H7 (cell line): ENCODE data around the gene CDC42BPG. TPM values are rescaled to one million over a fixed set of nuclear protein-coding genes. Genes with fewer than 3 reads are reported as not detected.

Source experiments
- DNase-seq: peaks from one replicate; pipeline ENCODE4 v3.0.0; 2012
- H3K27me3 ChIP-seq: 2 replicates; pipeline ENCODE4 v1.6.0; 2011; ENCODE audit warnings: mild to moderate bottlenecking, low read length; ENCODE audit not compliant: control insufficient read depth, insufficient read depth
- H3K36me3 ChIP-seq: replicated peaks from 2 replicates; pipeline ENCODE4 v1.5.1; 2011; ENCODE audit warnings: low read length; ENCODE audit not compliant: control insufficient read depth, insufficient read depth
- H3K4me3 ChIP-seq: 2 replicates; pipeline ENCODE4 v1.5.1; 2011; ENCODE audit warnings: low read depth, mild to moderate bottlenecking, control low read depth, low read length, moderate library complexity; ENCODE audit not compliant: insufficient read depth
- total RNA-seq: library from RNA; depleted of rRNA; stranded (reverse); fragments of >200 nt; shearing (Covaris generic); gene quantifications from 2 replicates; pipeline ENCODE4 v1.2.3, GENCODE V29; 2014; rRNA removed

CDC42BPG gene, protein sequence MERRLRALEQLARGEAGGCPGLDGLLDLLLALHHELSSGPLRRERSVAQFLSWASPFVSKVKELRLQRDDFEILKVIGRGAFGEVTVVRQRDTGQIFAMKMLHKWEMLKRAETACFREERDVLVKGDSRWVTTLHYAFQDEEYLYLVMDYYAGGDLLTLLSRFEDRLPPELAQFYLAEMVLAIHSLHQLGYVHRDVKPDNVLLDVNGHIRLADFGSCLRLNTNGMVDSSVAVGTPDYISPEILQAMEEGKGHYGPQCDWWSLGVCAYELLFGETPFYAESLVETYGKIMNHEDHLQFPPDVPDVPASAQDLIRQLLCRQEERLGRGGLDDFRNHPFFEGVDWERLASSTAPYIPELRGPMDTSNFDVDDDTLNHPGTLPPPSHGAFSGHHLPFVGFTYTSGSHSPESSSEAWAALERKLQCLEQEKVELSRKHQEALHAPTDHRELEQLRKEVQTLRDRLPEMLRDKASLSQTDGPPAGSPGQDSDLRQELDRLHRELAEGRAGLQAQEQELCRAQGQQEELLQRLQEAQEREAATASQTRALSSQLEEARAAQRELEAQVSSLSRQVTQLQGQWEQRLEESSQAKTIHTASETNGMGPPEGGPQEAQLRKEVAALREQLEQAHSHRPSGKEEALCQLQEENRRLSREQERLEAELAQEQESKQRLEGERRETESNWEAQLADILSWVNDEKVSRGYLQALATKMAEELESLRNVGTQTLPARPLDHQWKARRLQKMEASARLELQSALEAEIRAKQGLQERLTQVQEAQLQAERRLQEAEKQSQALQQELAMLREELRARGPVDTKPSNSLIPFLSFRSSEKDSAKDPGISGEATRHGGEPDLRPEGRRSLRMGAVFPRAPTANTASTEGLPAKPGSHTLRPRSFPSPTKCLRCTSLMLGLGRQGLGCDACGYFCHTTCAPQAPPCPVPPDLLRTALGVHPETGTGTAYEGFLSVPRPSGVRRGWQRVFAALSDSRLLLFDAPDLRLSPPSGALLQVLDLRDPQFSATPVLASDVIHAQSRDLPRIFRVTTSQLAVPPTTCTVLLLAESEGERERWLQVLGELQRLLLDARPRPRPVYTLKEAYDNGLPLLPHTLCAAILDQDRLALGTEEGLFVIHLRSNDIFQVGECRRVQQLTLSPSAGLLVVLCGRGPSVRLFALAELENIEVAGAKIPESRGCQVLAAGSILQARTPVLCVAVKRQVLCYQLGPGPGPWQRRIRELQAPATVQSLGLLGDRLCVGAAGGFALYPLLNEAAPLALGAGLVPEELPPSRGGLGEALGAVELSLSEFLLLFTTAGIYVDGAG (N-terminal part only)
- 2.3 and 2.6 TPM in 2 replicates for total RNA-seq

- DNase-seq: peak; percentile 100
- Histone ChIP-seq H3K27me3 (peaks cover 6% of the 10 kb centered on the region; the same call in 1 of the 2 replicates), H3K4me3 (peak within 1 kb of the TSS; percentile 71), H3K36me3 (peaks cover 1% of the 10 kb centered on the region; the same call in 1 of the 2 replicates)
Measured at GRCh38 chr11:64844330-64845128, at the start of gene CDC42BPG. Gene CDC42BPG, minus strand, starts transcription at chr11:64844653. Its CDS starts 84 bp downstream, at chr11:64844569.

- Histone ChIP-seq H3K4me3 (no peak overlapping the region), H3K36me3 (peaks cover 3% of the 10 kb centered on the region; the same call in 1 of the 2 replicates), H3K27me3 (no peaks in the 10 kb centered on the region)
- no peak for DNase-seq
Measured at GRCh38 chr11:64893194-64894069, 49.0 kb upstream of the CDC42BPG start.

GRCh38 chr11:64892838-64893193, 48.4 kb upstream of the CDC42BPG start:
- DNase-seq: no peak
- Histone ChIP-seq H3K27me3 (no peaks in the 10 kb centered on the region), H3K36me3 (no peaks in the 10 kb centered on the region), H3K4me3 (no peak overlapping the region)

GRCh38 chr11:64892411-64892831, 48.0 kb upstream of the CDC42BPG start:
- no peak for DNase-seq
- Histone ChIP-seq H3K36me3 (no peaks in the 10 kb centered on the region), H3K4me3 (no peak overlapping the region), H3K27me3 (no peaks in the 10 kb centered on the region)

GRCh38 chr11:64891880-64892279, 47.4 kb upstream of the CDC42BPG start:
- Histone ChIP-seq H3K36me3 (no peaks in the 10 kb centered on the region), H3K4me3 (no peak overlapping the region), H3K27me3 (no peaks in the 10 kb centered on the region)
- no peak for DNase-seq

GRCh38 chr11:64891215-64891848, 46.9 kb upstream of the CDC42BPG start:
- H3K36me3 ChIP-seq: no peaks in the 10 kb centered on the region
- no peaks in the 10 kb centered on the region for H3K27me3 ChIP-seq
- no peak for DNase-seq
- H3K4me3 ChIP-seq: no peak overlapping the region

DNA sequence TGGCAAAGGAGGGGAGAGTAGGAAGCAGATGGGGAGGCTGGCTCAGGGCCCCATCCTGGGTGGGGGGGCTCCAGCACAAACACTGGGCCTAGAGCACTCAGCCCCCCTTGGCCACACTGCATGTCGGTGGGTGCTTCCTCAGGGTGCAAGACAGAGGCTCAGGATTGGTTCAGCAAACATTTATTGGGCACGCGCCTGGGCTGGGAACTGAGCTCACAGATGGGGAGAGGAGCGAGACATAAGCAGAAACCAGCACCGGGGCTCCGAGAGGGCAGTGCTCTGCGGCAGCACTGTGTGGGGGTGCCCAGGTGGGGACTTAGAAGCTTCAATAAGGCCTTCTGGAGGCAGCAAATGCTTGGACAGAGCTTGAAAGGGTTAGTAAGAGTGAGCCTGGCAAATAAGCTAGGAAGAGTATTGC, 46.1 kb upstream of the CDC42BPG start:
- H3K36me3 ChIP-seq: no peaks in the 10 kb centered on the region
- no peaks in the 10 kb centered on the region for H3K27me3 ChIP-seq
- DNase-seq: no peak
- H3K4me3 ChIP-seq: no peak overlapping the region

DNA sequence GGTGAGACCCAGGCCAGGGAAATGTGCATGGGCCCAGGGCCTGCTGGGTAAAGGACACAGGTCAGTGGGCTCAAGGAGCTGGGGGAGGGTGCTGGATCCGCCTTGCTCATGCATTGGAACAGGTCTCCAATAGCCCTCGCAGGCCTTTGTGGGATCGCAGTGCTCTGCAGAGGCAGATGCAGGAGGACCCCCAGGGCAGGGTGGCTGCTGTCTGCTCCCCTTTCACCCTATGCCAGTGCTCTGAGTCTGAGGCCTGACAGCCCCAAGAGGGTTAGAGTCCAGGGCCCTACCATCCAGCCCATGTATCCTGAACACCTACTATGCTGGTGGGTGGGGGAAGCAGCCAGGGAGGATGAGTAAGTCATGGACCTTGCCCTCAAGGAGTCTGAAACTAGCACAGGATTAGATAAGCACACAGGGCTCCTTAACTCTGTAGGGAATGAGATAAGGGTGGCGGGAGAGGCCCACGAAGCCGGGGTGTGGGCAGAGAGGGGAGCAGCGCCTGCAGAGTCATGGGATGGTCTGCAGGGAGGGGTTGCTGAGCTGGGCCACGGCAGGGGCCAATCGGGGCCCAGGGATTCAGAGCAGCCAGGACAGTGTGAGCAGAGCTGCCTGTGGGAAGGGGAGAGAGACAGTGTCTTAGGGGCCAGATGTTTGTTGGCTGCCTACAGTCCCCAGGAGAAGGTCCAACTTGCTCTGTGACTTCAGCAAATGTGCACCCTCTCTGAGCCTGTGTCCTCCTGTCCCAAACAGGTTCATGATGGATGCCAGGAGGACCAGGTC, 44.5 kb upstream of the CDC42BPG start:
- H3K36me3 ChIP-seq: no peaks in the 10 kb centered on the region
- no peak for DNase-seq
- H3K4me3 ChIP-seq: no peak overlapping the region
- H3K27me3 ChIP-seq: no peaks in the 10 kb centered on the region

- no peak for DNase-seq
- H3K27me3 ChIP-seq: no peaks in the 10 kb centered on the region
- H3K4me3 ChIP-seq: no peak overlapping the region
- H3K36me3 ChIP-seq: no peaks in the 10 kb centered on the region
Measured at GRCh38 chr11:64888406-64888728, 43.9 kb upstream of the CDC42BPG start.

- DNase-seq: peak; percentile 98
- Histone ChIP-seq H3K4me3 (no peak overlapping the region), H3K27me3 (no peaks in the 10 kb centered on the region), H3K36me3 (no peaks in the 10 kb centered on the region)
Measured at GRCh38 chr11:64887757-64888405, 43.4 kb upstream of the CDC42BPG start.

DNA sequence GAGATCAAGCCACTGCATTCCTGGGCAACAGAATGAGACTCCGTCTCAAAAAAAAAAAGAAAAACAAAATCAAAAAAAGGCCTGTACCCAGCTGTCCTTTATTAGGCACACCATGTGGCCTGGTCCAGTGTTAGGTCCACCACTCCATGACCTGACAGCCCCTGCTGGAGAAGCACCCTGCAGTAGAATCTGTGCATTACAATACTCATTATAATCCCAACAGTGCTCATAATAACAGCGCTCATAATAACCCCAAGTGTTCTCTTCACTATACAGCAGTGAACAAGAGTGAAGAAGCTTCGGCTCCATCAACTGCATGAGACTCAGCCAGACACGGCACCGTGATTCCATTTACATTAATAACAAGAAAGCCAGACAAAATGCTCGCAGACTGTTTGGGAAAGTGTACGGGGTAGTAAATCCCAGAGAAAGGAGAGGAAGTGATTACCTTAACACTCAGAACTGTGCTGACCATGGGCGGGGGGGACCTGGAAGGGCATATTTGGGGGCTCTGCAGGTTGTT, 42.8 kb upstream of the CDC42BPG start:
- H3K27me3 ChIP-seq: no peaks in the 10 kb centered on the region
- no peak overlapping the region for H3K4me3 ChIP-seq
- DNase-seq: no peak
- no peaks in the 10 kb centered on the region for H3K36me3 ChIP-seq
